HT1080 (cell line): ENCODE data around the gene PPP1CB. TPM values are rescaled to one million over a fixed set of nuclear protein-coding genes. Genes with fewer than 3 reads are reported as not detected.
"Not testable (repeated sequence)": the region's sequence is repeated elsewhere in the genome, so short reads cannot be mapped to it uniquely, and the experiment has no call there.

Source experiments
- DNase-seq: peaks from one replicate; pipeline ENCODE4 v3.0.0-alpha.2; 2015; ENCODE audit warnings: low read depth
- total RNA-seq: library from RNA; depleted of rRNA; stranded (reverse); fragments of >200 nt; shearing (Covaris generic); gene quantifications from 2 replicates; pipeline ENCODE4 v1.2.3, GENCODE V29; 2014

Gene PPP1CB
- total RNA-seq, 1 experiment from 2014 or later: 113 TPM

DNA sequence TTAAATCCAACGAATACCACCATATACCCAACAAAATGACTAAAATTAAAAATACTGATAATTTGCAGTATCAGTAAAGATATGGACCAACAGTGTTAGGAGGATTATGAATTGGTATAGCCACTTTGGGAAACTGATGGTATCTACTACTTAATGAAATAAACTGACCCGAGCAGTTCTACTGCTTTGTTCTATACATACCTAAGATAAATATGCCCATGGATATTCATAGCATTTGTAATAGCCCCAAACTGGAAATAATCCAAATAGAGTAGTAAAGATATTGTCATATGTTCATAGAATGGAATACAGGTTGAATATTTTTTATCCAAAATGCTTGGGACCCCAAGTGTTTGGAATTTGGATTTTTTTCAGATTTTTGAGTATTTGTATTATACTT lies 20.7 kb downstream of the PPP1CB start:
- no peak for DNase-seq

- no peak for DNase-seq
These were observed 24.8 kb downstream of the PPP1CB start for GRCh38 chr2:28776471-28776870.

DNA sequence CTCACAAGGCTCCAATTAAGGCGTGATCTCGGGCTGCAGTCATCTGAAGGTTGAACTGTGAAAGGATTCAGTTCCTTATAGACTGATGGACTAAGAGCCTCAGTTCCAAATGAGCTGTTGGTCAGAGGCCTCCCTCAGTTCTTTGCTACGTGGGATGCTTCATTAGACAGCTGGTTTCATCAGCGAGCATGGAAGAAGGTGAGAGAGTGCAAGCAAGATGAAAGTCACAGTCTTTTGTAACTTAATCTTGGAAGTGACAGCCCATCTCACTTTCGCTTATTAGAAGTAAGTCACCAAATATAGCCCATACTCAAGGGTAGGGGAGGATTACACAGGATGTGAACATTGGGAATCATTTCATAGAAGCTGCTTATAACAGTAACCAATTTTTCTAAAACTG lies 26.8 kb downstream of the PPP1CB start:
- no peak for DNase-seq

DNA sequence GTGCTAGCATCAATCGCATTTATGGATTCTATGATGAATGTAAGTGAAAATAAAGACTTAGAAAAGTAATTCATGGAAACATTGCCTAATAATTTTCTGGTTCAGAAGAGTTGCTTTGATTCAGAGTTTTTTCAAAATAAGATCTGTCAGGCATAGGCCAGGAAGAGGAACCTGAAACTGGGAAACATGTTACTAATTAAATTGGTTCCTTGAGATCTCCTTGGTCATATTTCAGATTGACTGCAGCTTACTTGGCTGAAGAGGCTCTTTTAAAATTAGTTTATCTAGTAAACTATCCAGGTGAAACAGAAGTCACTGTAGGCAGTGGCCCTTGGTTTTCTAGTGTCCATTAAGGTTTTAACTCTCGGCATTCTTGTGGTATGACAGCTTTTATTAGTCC lies 27.4 kb downstream of the PPP1CB start:
- DNase-seq: no peak

- DNase-seq: no peak
These were observed 28.9 kb downstream of the PPP1CB start for GRCh38 chr2:28780496-28780895.

DNA sequence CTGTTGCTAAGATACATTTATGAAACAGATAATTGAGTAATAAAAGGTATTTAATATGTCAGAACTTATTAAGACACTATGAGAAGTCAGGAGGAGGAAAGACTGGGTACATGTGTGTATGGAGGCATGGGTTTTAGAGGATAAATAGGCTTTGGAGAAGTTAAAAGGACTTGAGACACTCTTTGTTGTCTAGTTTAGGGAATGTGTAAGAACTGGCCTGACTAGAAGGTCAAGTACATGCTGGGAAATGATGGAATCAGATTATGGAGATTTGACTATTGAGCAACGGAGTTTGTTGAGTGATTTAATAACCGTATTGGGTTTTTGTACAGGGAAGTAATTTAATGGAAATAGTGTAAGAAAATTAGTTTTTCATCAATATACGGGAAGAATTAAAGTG lies 30.8 kb downstream of the PPP1CB start:
- DNase-seq: no peak

DNA sequence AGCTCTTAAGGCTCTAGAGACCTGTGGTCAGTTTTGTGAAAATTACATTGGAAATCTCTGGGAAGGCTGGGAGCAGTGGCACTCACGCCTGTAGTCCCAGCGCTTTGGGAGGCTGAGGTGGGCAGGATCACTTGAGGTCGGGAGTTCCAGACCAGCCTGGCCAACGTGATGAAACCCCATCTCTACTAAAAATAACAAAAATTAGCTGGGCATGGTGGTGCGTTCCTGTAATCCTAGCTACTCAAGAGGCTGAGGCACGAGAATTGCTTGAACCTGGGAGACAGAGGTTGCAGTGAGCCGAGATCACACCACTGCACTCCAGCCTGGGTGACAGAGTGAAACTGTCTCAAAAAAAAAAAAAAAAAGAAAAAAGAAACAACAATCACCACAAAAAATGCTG lies 32.9 kb downstream of the PPP1CB start:
- not testable (repeated sequence) for DNase-seq

GRCh38 chr2:28796620-28797019 lies 45.0 kb downstream of the PPP1CB start:
- no peak for DNase-seq

GRCh38 chr2:28801726-28802125 lies 50.1 kb downstream of the PPP1CB start:
- no peak for DNase-seq

GRCh38 chr2:28802975-28803429 lies 51.4 kb downstream of the PPP1CB start:
- no peak for DNase-seq

- DNase-seq: no peak
These were observed 58.3 kb downstream of the PPP1CB start for GRCh38 chr2:28809927-28810326.

GRCh38 chr2:28810384-28811285 lies 59.0 kb downstream of the PPP1CB start, which contains the start of gene SPDYA:
Gene SPDYA (plus strand): TSS chr2:28810834. CDS start chr2:28816015, 5,181 bp downstream.
- no peak for DNase-seq

DNA sequence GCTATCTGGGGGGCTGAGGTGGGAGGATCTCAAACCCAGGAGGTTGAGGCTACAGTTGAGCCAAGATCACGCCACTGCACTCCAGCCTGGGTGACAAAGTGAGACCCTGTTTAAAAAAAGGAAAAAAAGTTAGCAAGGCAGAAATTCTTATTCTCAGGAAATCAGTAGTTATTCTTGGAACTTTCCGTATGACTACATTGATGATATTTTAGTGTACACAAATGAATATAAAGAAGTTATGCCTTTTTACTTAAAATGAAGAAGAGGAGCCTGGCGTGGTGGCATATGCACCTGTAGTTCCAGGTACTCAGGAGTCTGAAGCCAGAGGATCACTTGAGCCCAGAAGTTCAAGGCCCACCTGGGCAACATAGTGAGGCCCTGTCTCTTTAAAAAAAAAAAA lies 66.4 kb downstream of the PPP1CB start:
- DNase-seq: no peak

GRCh38 chr2:28821295-28821958 lies 69.8 kb downstream of the PPP1CB start:
- DNase-seq: peak; percentile 74

- DNase-seq: no peak
These were observed 70.4 kb downstream of the PPP1CB start for GRCh38 chr2:28822036-28822435.

- DNase-seq: no peak
These were observed 72.6 kb downstream of the PPP1CB start for GRCh38 chr2:28824207-28824606.

- DNase-seq: no peak
These were observed 73.2 kb downstream of the PPP1CB start for GRCh38 chr2:28824870-28825269.

GRCh38 chr2:28828382-28828781 lies 76.8 kb downstream of the PPP1CB start:
- DNase-seq: peak; percentile 9

GRCh38 chr2:28833740-28834470 lies 82.3 kb downstream of the PPP1CB start:
- DNase-seq: no peak

- DNase-seq: no peak
These were observed 84.2 kb downstream of the PPP1CB start for GRCh38 chr2:28835781-28836180.

GRCh38 chr2:28838971-28839370 lies 87.3 kb downstream of the PPP1CB start:
- DNase-seq: no peak

GRCh38 chr2:28842042-28842441 lies 90.4 kb downstream of the PPP1CB start:
- no peak for DNase-seq
